Measurements from ENCODE around the gene MLIP.

- TF ChIP-seq REST (IDR thresholded peaks at IDR 0.05; ENCODE audit: insufficient replicate concordance, low read depth) (no peak), CTCF (IDR thresholded peaks at IDR 0.05; ENCODE audit: insufficient read depth, low read length) (no peak)
Observed at GRCh38 chr6:54095723-54096122, 15.5 kb upstream of the MLIP start.
